ENCODE results near the gene CDC37L1.

DNA sequence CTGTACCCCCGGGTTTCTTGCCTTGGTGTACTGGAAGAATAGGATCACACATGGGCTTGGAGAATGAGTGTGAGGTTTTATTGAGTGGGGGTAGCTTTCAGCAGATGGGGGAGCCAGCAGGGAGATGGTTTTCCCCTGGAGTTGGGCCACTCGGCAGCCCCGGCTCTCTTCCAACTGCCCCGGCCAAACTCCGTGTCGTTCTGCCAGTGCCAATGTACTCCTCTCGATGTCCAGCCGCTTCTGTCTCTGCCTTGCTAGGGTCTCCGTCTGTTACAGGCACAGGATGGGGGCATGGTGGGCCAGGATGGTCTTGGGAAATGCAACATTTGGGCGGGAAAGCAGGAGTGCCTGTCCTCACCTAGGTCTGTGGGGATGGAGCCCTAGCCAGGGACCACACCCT, 24.8 kb upstream of the CDC37L1 start:
- no peak for TF ChIP-seq CTCF (optimal IDR thresholded peaks at IDR 0.05 in 1 of 3, IDR thresholded peaks at IDR 0.05 in 1 of 3, conservative IDR thresholded peaks at IDR 0.05 in 1 of 3; ENCODE audit: extremely low read depth in 1 of 3, insufficient read depth in 2 of 3, low read length in 3 of 3)
- no peak for TF ChIP-seq EZH2 (IDR thresholded peaks at IDR 0.05; ENCODE audit: low read length)
